Measurements from ENCODE around the gene BEND5.

BEND5 gene

GRCh38 chr1:48776393-48777218 is at the start of gene BEND5:
Gene BEND5 (minus strand): TSS chr1:48776891. CDS start chr1:48776831, 60 bp downstream.
- peak; percentile 34 to 79 for DNase-seq (ENCODE audit: low spot score in 2 of 2)
- H3K4me3 ChIP-seq: peak within 1 kb of the TSS; percentile 51
- H3K4me1 ChIP-seq: no peaks in the 10 kb centered on the region; the same call in 1 of the 2 replicates
- no peaks in the 10 kb centered on the region for H3K27me3 ChIP-seq (ENCODE audit: low read depth)
- H3K9me3 ChIP-seq: no peaks in the 10 kb centered on the region
- H3K36me3 ChIP-seq (replicated peaks): no peaks in the 10 kb centered on the region
- in situ Hi-C loops (cut with MboI; ENCODE audit: low sequenced_read_pairs): no loop called here

- Histone ChIP-seq H3K27me3 (ENCODE audit: low read depth) (no peaks in the 10 kb centered on the region), H3K36me3 (replicated peaks) (no peaks in the 10 kb centered on the region), H3K4me1 (no peaks in the 10 kb centered on the region), H3K4me3 (no peak overlapping the region), H3K9me3 (no peaks in the 10 kb centered on the region)
- no peak for DNase-seq (ENCODE audit: low spot score in 2 of 2)
- in situ Hi-C loops (cut with MboI; ENCODE audit: low sequenced_read_pairs): loop anchor here (25.0 kb wide), 1 partner anchor 261 kb away; no protein-coding TSS in a partner anchor
These were observed 46.5 kb upstream of the BEND5 start for GRCh38 chr1:48823168-48823567.

GRCh38 chr1:48820491-48820890 is 43.8 kb upstream of the BEND5 start:
- no peak for DNase-seq (ENCODE audit: low spot score in 2 of 2)
- in situ Hi-C loops (cut with MboI; ENCODE audit: low sequenced_read_pairs): loop anchor here (25.0 kb wide), 1 partner anchor 258 kb away; no protein-coding TSS in a partner anchor
- Histone ChIP-seq H3K9me3 (no peaks in the 10 kb centered on the region), H3K27me3 (ENCODE audit: low read depth) (no peaks in the 10 kb centered on the region), H3K4me1 (no peaks in the 10 kb centered on the region), H3K4me3 (no peak overlapping the region), H3K36me3 (replicated peaks) (no peaks in the 10 kb centered on the region)

- peak; percentile 40 to 65 for DNase-seq (ENCODE audit: low spot score in 2 of 2)
- H3K9me3 ChIP-seq: no peaks in the 10 kb centered on the region
- in situ Hi-C loops (cut with MboI; ENCODE audit: low sequenced_read_pairs): loop anchor here (25.0 kb wide), 1 partner anchor 255 kb away; no protein-coding TSS in a partner anchor
These were observed 40.9 kb upstream of the BEND5 start for GRCh38 chr1:48817505-48818114.

GRCh38 chr1:48810740-48811139 is 34.0 kb upstream of the BEND5 start:
- no peaks in the 10 kb centered on the region for H3K27me3 ChIP-seq (ENCODE audit: low read depth)
- no peaks in the 10 kb centered on the region for H3K36me3 ChIP-seq (replicated peaks)
- H3K4me1 ChIP-seq: no peaks in the 10 kb centered on the region
- DNase-seq (ENCODE audit: low spot score in 2 of 2): no peak
- in situ Hi-C loops (cut with MboI; ENCODE audit: low sequenced_read_pairs): loop anchor here (25.0 kb wide), 1 partner anchor 248 kb away; no protein-coding TSS in a partner anchor
- H3K9me3 ChIP-seq: no peaks in the 10 kb centered on the region
- no peak overlapping the region for H3K4me3 ChIP-seq

More at GRCh38 chr1:48817505-48818114, 40.9 kb upstream of the BEND5 start:
- H3K4me3 ChIP-seq: no peak overlapping the region
- H3K27me3 ChIP-seq (ENCODE audit: low read depth): no peaks in the 10 kb centered on the region
- no peaks in the 10 kb centered on the region for H3K36me3 ChIP-seq (replicated peaks)
- no peaks in the 10 kb centered on the region for H3K4me1 ChIP-seq

- in situ Hi-C loops (cut with MboI; ENCODE audit: low sequenced_read_pairs): loop anchor here (25.0 kb wide), 1 partner anchor 246 kb away; no protein-coding TSS in a partner anchor
- DNase-seq (ENCODE audit: low spot score in 2 of 2): no peak
- Histone ChIP-seq H3K36me3 (replicated peaks) (no peaks in the 10 kb centered on the region), H3K27me3 (ENCODE audit: low read depth) (no peaks in the 10 kb centered on the region), H3K4me1 (no peaks in the 10 kb centered on the region), H3K4me3 (no peak overlapping the region), H3K9me3 (no peaks in the 10 kb centered on the region)
These were observed 31.8 kb upstream of the BEND5 start for GRCh38 chr1:48808496-48808895.

GRCh38 chr1:48807554-48808260 is 31.0 kb upstream of the BEND5 start:
- no peak for DNase-seq (ENCODE audit: low spot score in 2 of 2)
- no peaks in the 10 kb centered on the region for H3K27me3 ChIP-seq (ENCODE audit: low read depth)
- no peaks in the 10 kb centered on the region for H3K4me1 ChIP-seq
- H3K36me3 ChIP-seq (replicated peaks): no peaks in the 10 kb centered on the region
- H3K9me3 ChIP-seq: no peaks in the 10 kb centered on the region
- no peak overlapping the region for H3K4me3 ChIP-seq
- in situ Hi-C loops (cut with MboI; ENCODE audit: low sequenced_read_pairs): loop anchor here (25.0 kb wide), 1 partner anchor 245 kb away; no protein-coding TSS in a partner anchor

- DNase-seq (ENCODE audit: low spot score in 2 of 2): no peak
- H3K4me1 ChIP-seq: no peaks in the 10 kb centered on the region
- no peak overlapping the region for H3K4me3 ChIP-seq
- no peaks in the 10 kb centered on the region for H3K27me3 ChIP-seq (ENCODE audit: low read depth)
- in situ Hi-C loops (cut with MboI; ENCODE audit: low sequenced_read_pairs): loop anchor here (25.0 kb wide), 1 partner anchor 241 kb away; no protein-coding TSS in a partner anchor
- no peaks in the 10 kb centered on the region for H3K36me3 ChIP-seq (replicated peaks)
- no peaks in the 10 kb centered on the region for H3K9me3 ChIP-seq
These were observed 26.8 kb upstream of the BEND5 start for GRCh38 chr1:48803474-48803873.

- in situ Hi-C loops (cut with MboI; ENCODE audit: low sequenced_read_pairs): no loop called here
- Histone ChIP-seq H3K36me3 (replicated peaks) (no peaks in the 10 kb centered on the region), H3K27me3 (ENCODE audit: low read depth) (no peaks in the 10 kb centered on the region), H3K4me3 (no peak overlapping the region), H3K9me3 (no peaks in the 10 kb centered on the region), H3K4me1 (no peaks in the 10 kb centered on the region)
- no peak for DNase-seq (ENCODE audit: low spot score in 2 of 2)
These were observed 18.1 kb upstream of the BEND5 start for GRCh38 chr1:48794816-48795215.

- Histone ChIP-seq H3K4me1 (no peaks in the 10 kb centered on the region), H3K4me3 (no peak overlapping the region), H3K9me3 (no peaks in the 10 kb centered on the region), H3K27me3 (ENCODE audit: low read depth) (no peaks in the 10 kb centered on the region), H3K36me3 (replicated peaks) (no peaks in the 10 kb centered on the region)
- in situ Hi-C loops (cut with MboI; ENCODE audit: low sequenced_read_pairs): no loop called here
- no peak for DNase-seq (ENCODE audit: low spot score in 2 of 2)
These were observed 17.2 kb upstream of the BEND5 start for GRCh38 chr1:48793863-48794262.

GRCh38 chr1:48792961-48793360 is 16.3 kb upstream of the BEND5 start:
- H3K9me3 ChIP-seq: no peaks in the 10 kb centered on the region
- no peak overlapping the region for H3K4me3 ChIP-seq
- no peak for DNase-seq (ENCODE audit: low spot score in 2 of 2)
- no peaks in the 10 kb centered on the region for H3K4me1 ChIP-seq
- no peaks in the 10 kb centered on the region for H3K36me3 ChIP-seq (replicated peaks)
- H3K27me3 ChIP-seq (ENCODE audit: low read depth): no peaks in the 10 kb centered on the region
- in situ Hi-C loops (cut with MboI; ENCODE audit: low sequenced_read_pairs): no loop called here

- in situ Hi-C loops (cut with MboI; ENCODE audit: low sequenced_read_pairs): no loop called here
These were observed 13.7 kb upstream of the BEND5 start for GRCh38 chr1:48790397-48790796.

GRCh38 chr1:48789903-48790302 is 13.2 kb upstream of the BEND5 start:
- Histone ChIP-seq H3K27me3 (ENCODE audit: low read depth) (no peaks in the 10 kb centered on the region), H3K9me3 (no peaks in the 10 kb centered on the region), H3K4me3 (no peak overlapping the region), H3K4me1 (no peaks in the 10 kb centered on the region), H3K36me3 (replicated peaks) (no peaks in the 10 kb centered on the region)
- in situ Hi-C loops (cut with MboI; ENCODE audit: low sequenced_read_pairs): no loop called here
- DNase-seq (ENCODE audit: low spot score in 2 of 2): no peak

More at GRCh38 chr1:48790397-48790796, 13.7 kb upstream of the BEND5 start:
- no peak for DNase-seq (ENCODE audit: low spot score in 2 of 2)
- no peaks in the 10 kb centered on the region for H3K9me3 ChIP-seq
- no peaks in the 10 kb centered on the region for H3K36me3 ChIP-seq (replicated peaks)
- H3K4me1 ChIP-seq: no peaks in the 10 kb centered on the region
- no peaks in the 10 kb centered on the region for H3K27me3 ChIP-seq (ENCODE audit: low read depth)
- no peak overlapping the region for H3K4me3 ChIP-seq
